ENCODE measurements around the gene BLCAP.

BLCAP gene

DNA sequence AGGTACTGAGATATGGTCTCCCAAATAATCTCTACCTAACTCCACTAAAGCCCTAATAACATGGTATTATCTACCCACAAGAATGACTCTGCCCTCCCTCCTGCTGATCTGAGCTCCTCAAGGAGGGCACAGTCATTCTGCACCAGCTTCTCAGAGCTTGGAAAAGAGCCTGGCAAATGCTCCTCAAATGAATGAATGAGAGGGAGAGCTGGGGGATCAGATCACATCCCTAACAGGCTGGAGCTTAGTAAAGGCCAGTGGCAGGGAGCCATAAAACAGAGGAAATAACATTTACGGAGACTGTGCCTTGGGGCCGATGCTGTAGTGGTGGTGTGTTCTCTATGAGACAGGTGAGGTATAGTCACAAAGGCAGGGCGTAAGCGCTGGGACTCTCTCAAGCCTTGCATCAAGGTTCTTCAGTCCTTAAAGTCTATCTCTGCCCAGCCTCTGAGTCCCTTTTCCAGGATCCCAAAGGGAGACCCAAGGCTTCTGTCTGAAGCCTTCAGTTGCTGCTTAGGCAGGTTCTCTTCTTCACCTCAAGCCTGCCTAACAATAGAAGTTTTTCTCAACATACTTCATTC is 13.8 kb downstream of the BLCAP start (continued):
- TF ChIP-seq SP7 (tag by site-specific recombination; IDR thresholded peaks at IDR 0.05) = peak; percentile 61; the same call in 1 of the 2 replicates

DNA sequence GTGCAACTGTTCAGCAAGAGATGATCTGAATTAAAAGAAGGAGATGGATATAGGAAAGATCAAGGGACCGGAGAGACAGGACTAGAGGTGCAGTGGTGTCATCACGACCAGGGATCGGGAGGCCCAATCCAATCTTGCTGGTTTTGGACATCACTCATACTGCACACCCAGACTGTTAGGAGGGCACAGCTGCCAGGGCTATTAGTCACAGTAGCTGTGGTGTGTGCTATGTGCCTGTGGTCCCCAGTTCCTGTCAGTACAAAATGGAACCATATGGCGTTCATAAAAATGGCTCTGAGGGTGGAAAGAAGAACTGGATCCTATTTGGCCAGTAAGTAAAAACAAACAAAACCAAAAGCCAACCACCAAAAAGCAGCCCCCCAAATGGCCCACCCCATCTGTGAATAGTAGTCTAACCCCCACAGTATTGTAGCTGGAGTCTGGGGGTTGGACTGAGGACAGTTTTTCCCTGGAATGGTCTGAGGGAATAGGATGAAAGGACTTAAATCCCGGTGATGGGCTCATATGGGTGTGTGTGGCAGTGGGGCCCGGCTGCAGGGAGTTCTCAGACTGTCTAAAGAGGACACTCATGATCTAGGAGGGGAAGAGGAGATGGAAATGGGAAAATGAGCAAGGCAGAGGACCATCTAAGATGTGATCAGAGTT is 15.9 kb downstream of the BLCAP start:
- peaks cover 0 to 37% of the 10 kb centered on the region in 2 experiments; a peak in 1 of 3 replicates for H3K36me3 ChIP-seq (ENCODE audit: control insufficient read depth in 2 of 2, insufficient read depth in 1 of 2, low read length in 2 of 2)
- peaks cover 2% of the 10 kb centered on the region; the same call in 1 of the 2 replicates for H3K4me1 ChIP-seq (ENCODE audit: control insufficient read depth, insufficient read depth, low read length)
- ChIA-PET CTCF (no interaction called here), POLR2A (interaction anchor here (0.9 kb wide), 1 partner anchor 223 kb away, joined by 3 read pairs; the partner anchor contains the start of gene MANBAL)
- H3K9me3 ChIP-seq (ENCODE audit: control insufficient read depth, insufficient read depth, low read depth, low read length) = no peaks in the 10 kb centered on the region
- no peak overlapping the region for H3K4me3 ChIP-seq (ENCODE audit: low read depth, low read length)
- H3K27ac ChIP-seq (ENCODE audit: extremely low read depth, low read depth, low read length) = no peak overlapping the region
- TF ChIP-seq, protein P1, sequence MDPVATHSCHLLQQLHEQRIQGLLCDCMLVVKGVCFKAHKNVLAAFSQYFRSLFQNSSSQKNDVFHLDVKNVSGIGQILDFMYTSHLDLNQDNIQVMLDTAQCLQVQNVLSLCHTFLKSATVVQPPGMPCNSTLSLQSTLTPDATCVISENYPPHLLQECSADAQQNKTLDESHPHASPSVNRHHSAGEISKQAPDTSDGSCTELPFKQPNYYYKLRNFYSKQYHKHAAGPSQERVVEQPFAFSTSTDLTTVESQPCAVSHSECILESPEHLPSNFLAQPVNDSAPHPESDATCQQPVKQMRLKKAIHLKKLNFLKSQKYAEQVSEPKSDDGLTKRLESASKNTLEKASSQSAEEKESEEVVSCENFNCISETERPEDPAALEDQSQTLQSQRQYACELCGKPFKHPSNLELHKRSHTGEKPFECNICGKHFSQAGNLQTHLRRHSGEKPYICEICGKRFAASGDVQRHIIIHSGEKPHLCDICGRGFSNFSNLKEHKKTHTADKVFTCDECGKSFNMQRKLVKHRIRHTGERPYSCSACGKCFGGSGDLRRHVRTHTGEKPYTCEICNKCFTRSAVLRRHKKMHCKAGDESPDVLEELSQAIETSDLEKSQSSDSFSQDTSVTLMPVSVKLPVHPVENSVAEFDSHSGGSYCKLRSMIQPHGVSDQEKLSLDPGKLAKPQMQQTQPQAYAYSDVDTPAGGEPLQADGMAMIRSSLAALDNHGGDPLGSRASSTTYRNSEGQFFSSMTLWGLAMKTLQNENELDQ (tag by site-specific recombination; IDR thresholded peaks at IDR 0.05; ENCODE audit: low read depth) = no peak
- TF ChIP-seq, protein P2, sequence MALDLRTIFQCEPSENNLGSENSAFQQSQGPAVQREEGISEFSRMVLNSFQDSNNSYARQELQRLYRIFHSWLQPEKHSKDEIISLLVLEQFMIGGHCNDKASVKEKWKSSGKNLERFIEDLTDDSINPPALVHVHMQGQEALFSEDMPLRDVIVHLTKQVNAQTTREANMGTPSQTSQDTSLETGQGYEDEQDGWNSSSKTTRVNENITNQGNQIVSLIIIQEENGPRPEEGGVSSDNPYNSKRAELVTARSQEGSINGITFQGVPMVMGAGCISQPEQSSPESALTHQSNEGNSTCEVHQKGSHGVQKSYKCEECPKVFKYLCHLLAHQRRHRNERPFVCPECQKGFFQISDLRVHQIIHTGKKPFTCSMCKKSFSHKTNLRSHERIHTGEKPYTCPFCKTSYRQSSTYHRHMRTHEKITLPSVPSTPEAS (tag by site-specific recombination; IDR thresholded peaks at IDR 0.05) = no peak
- TF ChIP-seq, protein P3, sequence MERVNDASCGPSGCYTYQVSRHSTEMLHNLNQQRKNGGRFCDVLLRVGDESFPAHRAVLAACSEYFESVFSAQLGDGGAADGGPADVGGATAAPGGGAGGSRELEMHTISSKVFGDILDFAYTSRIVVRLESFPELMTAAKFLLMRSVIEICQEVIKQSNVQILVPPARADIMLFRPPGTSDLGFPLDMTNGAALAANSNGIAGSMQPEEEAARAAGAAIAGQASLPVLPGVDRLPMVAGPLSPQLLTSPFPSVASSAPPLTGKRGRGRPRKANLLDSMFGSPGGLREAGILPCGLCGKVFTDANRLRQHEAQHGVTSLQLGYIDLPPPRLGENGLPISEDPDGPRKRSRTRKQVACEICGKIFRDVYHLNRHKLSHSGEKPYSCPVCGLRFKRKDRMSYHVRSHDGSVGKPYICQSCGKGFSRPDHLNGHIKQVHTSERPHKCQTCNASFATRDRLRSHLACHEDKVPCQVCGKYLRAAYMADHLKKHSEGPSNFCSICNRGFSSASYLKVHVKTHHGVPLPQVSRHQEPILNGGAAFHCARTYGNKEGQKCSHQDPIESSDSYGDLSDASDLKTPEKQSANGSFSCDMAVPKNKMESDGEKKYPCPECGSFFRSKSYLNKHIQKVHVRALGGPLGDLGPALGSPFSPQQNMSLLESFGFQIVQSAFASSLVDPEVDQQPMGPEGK (tag by site-specific recombination; IDR thresholded peaks at IDR 0.05) = no peak
- TF ChIP-seq ZBTB20 (tag by site-specific recombination; IDR thresholded peaks at IDR 0.05) = no peak
- TF ChIP-seq, protein P4, sequence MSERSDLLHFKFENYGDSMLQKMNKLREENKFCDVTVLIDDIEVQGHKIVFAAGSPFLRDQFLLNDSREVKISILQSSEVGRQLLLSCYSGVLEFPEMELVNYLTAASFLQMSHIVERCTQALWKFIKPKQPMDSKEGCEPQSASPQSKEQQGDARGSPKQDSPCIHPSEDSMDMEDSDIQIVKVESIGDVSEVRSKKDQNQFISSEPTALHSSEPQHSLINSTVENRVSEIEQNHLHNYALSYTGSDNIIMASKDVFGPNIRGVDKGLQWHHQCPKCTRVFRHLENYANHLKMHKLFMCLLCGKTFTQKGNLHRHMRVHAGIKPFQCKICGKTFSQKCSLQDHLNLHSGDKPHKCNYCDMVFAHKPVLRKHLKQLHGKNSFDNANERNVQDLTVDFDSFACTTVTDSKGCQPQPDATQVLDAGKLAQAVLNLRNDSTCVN (tag by site-specific recombination; optimal IDR thresholded peaks at IDR 0.05) = no peak

DNA sequence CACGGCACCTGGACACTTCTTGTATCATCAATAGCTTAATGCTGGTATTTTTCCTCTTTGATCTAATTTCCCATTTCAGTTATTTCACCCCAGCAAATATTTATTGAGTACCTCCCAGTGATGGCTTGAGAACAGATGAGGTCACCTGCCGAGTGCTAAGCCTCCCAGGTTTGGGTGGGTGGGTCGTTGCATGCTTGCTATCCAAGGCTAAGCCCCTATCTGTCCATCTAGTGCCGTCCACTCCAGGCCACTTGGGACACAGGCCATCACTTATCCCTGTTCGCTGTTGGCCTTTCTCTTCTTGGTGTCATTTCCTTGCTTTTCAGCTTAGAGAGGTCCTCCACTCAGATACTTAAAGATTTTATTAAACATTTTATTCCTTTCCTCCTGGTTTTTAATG is 17.4 kb downstream of the BLCAP start:
- ChIA-PET CTCF (interaction anchor here (0.6 kb wide), 1 partner anchor 221 kb away, joined by 3 read pairs; the partner anchor contains the start of gene MANBAL), POLR2A (no interaction called here)
- H3K4me3 ChIP-seq (ENCODE audit: low read depth, low read length) = no peak overlapping the region
- peaks cover 0 to 33% of the 10 kb centered on the region in 2 experiments; a peak in 1 of 3 replicates for H3K36me3 ChIP-seq (ENCODE audit: control insufficient read depth in 2 of 2, insufficient read depth in 1 of 2, low read length in 2 of 2)
- no peaks in the 10 kb centered on the region for H3K4me1 ChIP-seq (ENCODE audit: control insufficient read depth, insufficient read depth, low read length)
- no peaks in the 10 kb centered on the region for H3K9me3 ChIP-seq (ENCODE audit: control insufficient read depth, insufficient read depth, low read depth, low read length)
- H3K27ac ChIP-seq (ENCODE audit: extremely low read depth, low read depth, low read length) = no peak overlapping the region
- TF ChIP-seq, protein P5, sequence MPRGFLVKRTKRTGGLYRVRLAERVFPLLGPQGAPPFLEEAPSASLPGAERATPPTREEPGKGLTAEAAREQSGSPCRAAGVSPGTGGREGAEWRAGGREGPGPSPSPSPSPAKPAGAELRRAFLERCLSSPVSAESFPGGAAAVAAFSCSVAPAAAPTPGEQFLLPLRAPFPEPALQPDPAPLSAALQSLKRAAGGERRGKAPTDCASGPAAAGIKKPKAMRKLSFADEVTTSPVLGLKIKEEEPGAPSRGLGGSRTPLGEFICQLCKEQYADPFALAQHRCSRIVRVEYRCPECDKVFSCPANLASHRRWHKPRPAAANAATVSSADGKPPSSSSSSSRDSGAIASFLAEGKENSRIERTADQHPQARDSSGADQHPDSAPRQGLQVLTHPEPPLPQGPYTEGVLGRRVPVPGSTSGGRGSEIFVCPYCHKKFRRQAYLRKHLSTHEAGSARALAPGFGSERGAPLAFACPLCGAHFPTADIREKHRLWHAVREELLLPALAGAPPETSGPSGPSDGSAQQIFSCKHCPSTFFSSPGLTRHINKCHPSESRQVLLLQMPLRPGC (tag by site-specific recombination; IDR thresholded peaks at IDR 0.05) = no peak
- no peak for TF ChIP-seq ZNF324 (tag by site-specific recombination; IDR thresholded peaks at IDR 0.05)
- TF ChIP-seq KLF8 (tag by site-specific recombination; IDR thresholded peaks at IDR 0.05) = no peak
- no peak for TF ChIP-seq ZNF121 (tag by site-specific recombination; IDR thresholded peaks at IDR 0.05)
- no peak for TF ChIP-seq ZNF155 (tag by site-specific recombination; IDR thresholded peaks at IDR 0.05)
- no peak for TF ChIP-seq ZBTB17 (tag by site-specific recombination; IDR thresholded peaks at IDR 0.05)
- TF ChIP-seq, protein P6, sequence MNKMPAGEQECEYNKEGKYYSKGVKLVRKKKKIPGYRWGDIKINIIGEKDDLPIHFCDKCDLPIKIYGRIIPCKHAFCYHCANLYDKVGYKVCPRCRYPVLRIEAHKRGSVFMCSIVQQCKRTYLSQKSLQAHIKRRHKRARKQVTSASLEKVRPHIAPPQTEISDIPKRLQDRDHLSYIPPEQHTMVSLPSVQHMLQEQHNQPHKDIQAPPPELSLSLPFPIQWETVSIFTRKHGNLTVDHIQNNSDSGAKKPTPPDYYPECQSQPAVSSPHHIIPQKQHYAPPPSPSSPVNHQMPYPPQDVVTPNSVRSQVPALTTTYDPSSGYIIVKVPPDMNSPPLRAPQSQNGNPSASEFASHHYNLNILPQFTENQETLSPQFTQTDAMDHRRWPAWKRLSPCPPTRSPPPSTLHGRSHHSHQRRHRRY (tag by site-specific recombination; IDR thresholded peaks at IDR 0.05) = no peak
- TF ChIP-seq GLI4 (tag by site-specific recombination; IDR thresholded peaks at IDR 0.05) = no peak
- no peak for TF ChIP-seq ZNF629 (tag by site-specific recombination; IDR thresholded peaks at IDR 0.05)
- no peak for TF ChIP-seq ZNF146 (tag by site-specific recombination; IDR thresholded peaks at IDR 0.05)
- no peak for TF ChIP-seq KLF9 (tag by site-specific recombination; IDR thresholded peaks at IDR 0.05; ENCODE audit: low read depth)

Data from HEK293 (cell line).